Measurements from ENCODE around the gene ZNF280C.

The ZNF280C gene

GRCh38 chrX:130176354-130176776 is 92.3 kb downstream of the ZNF280C start:
- DNase-seq (ENCODE audit: low read depth), result no peak

DNA sequence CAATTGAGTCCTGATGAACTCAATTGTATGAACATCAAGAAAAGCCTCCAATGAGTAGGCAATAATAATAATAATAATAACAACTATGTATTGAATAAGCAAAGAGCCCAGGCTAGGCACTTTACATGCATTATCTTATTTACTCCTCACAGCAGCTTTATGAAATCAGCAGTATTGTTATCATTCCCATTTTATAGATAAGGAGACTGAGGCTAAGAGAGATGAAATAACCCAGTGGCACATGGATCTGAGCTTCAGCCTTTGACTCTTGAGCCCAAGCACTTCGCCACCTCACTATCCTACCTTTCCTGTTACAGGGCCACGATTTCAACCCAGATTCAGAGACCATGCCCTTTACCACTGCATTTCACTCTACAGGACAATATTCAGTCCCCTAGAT is 93.8 kb downstream of the ZNF280C start:
- no peak for DNase-seq (ENCODE audit: low read depth)

GRCh38 chrX:130174045-130174704 is 94.5 kb downstream of the ZNF280C start:
- no peak for DNase-seq (ENCODE audit: low read depth)

- DNase-seq (ENCODE audit: low read depth), result no peak
These were observed 95.4 kb downstream of the ZNF280C start for GRCh38 chrX:130173190-130173895.

- no peak for DNase-seq (ENCODE audit: low read depth)
These were observed 96.4 kb downstream of the ZNF280C start for GRCh38 chrX:130172127-130172845.

DNA sequence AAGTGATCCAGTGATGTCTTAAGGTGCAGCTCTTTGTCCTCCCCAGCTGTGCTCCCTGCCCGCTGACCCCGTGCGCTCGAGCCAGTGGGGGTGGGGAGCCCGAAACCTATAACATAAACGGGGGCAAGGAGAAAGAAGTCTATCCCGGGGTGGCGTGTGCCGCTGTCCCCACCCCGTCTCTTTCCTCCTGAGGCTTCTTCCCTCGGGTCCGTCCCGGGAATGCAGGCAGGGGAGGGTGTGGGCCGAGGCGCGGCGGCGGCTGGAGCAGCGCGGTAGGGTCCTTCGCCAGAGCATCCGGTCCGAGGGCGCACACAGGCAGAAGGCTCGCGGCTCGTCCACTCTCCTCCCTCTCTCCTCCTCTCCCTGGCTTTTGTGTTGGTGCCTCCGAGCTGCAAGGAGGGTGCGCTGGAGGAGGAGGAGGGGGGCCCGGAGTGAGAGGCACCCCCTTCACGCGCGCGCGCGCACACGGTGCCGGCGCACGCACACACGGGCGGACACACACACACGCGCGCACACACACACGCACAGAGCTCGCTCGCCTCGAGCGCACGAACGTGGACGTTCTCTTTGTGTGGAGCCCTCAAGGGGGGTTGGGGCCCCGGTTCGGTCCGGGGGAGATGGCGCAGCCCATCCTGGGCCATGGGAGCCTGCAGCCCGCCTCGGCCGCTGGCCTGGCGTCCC is 97.1 kb downstream of the ZNF280C start, which contains the start of gene RAB33A:
Gene RAB33A (plus strand): TSS at position 517 of the 681 bp plus-strand sequence. CDS start 101 bp downstream, at position 618.
- DNase-seq (ENCODE audit: low read depth), result no peak

DNA sequence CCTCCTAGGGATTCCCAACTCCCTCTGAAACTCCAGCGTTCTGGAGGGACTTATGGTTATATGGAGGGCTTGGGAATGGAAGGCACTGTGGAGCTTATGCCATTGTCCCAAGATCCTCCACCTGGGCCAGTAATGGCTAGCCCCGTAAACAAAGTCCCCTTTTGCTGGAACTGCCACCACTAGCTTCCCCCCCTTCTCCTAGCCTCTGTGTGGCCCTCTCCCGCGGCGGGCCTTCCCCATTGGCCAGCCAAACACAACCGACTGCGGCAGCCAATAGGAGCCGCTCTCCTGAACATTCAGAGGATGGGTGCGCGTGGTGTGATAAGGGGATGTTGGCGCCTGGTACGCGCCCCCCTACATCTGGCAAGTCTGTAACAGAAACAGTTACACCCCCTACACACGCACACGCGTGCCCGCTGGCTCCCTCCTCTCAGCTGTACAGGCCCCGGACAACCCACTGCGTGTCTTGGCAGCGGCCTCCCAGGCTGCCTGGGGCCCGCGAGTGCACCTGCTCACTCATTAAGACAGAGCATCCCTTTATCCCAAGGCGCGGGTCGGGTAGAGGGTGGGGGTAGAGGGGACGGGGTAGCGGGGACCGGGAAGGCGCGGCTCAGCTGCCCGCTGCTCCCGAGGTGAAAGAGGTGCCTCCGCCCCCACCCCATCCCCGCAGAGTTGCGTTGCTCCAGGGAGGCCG is 97.8 kb downstream of the ZNF280C start:
- peak; percentile 24 for DNase-seq (ENCODE audit: low read depth)

DNA sequence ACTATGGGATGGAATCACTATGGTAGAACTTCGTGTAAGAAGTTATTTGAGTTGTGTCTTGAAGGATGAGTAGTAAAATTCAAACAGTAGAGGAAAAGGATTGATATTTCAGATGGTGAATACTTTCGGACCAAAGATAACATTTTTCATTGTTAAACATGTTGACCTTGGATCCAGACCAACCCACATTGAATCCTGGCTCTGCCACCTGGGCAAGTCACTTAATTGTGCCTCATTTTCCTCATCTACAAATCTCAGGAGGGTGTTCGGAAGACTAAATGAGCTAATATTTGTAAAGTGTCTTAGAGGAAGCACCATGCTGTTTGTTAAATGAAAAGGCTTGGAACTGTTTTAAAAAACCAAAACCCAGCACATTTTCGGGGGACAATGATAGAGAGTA is 101.7 kb downstream of the ZNF280C start:
- no peak for DNase-seq (ENCODE audit: low read depth)

- DNase-seq (ENCODE audit: low read depth), result no peak
These were observed 102.3 kb downstream of the ZNF280C start for GRCh38 chrX:130166503-130166777.

GRCh38 chrX:130165703-130166502 is 102.8 kb downstream of the ZNF280C start, which contains the start of gene AIFM1:
Gene AIFM1 (minus strand): TSS chrX:130165841. CDS start chrX:130165656, 185 bp downstream.
- peak; percentile 63 for DNase-seq (ENCODE audit: low read depth)

- no peak for DNase-seq (ENCODE audit: low read depth)
These were observed 103.5 kb downstream of the ZNF280C start for GRCh38 chrX:130165181-130165702.

DNA sequence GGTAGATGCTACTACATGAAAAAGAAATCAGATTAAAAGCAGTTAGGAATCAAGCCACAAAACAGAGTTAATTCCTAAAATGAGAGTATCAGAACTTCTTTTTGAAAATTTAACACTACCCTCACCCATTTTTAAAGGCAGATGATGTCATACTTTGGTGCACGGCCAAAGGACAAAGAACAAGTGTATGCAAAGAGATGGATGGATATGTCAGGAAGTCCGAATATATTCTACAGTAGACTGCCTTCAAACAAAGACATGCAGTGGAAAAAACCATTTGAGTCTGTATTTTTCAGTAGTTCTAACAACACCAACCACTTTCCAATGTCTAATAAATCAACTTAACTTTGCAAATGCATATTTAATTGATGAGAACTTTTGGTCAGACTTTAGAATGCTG is 105.3 kb downstream of the ZNF280C start:
- DNase-seq (ENCODE audit: low read depth), result no peak

GRCh38 chrX:130162094-130162735 is 106.5 kb downstream of the ZNF280C start:
- DNase-seq (ENCODE audit: low read depth), result no peak

- DNase-seq (ENCODE audit: low read depth), result no peak
These were observed 108.9 kb downstream of the ZNF280C start for GRCh38 chrX:130159776-130160175.

DNA sequence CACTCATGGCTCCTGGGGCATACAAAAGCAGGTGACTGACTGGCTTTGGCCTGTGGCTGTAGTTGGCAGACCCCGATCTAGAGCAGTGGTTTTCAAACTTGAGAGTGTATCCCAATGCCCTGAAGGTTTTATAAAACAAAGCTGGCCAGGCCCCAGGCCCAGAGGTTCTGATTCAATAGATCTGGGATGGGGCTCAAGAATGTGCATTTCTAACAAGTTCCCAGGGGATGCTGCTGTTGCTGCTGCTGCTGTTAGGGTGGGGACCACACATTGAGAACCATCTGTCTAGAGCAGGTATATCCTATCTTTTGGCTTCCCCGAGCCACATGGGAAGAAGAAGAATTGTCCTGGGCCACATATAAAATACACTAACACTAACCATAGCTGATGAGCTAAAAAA is 110.4 kb downstream of the ZNF280C start:
- DNase-seq (ENCODE audit: low read depth), result no peak

GRCh38 chrX:130155564-130155963 is 113.1 kb downstream of the ZNF280C start:
- no peak for DNase-seq (ENCODE audit: low read depth)

Measured in stimulated activated CD8-positive, alpha-beta memory T cell treated with anti-CD3 and anti-CD28 coated beads, Interleukin-7, amount 100 ng/mL, for 24 hours (primary cell).